ENCODE measurements around the gene FRMD4A. TPM values are rescaled to one million over a fixed set of nuclear protein-coding genes. Genes with fewer than 3 reads are reported as not detected.

The FRMD4A gene
- total RNA-seq, 1 donor from 2014 or later: 0.64 TPM

DNA sequence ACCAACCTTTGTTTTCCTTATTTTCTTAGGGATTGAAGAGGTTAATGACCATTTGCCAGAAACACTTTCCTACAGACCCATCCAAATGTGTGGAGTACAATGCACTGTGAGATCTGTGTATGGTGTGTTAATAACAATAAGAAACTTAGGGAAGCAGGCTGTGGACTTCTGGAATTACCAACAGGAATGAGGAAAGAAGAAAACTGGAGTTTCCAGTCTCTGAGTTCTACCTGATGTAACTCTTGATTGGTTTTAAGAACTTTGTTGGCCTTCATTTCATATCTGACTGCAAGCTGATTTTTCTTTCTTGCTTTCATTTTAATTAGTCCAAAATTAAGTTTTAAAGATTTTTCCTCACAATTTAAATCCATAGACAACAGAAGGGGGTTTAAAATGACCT lies 700.5 kb downstream of the FRMD4A start:
- peaks cover 55% of the 10 kb centered on the region for H3K36me3 Mint-ChIP-seq (ENCODE audit: low read depth)
- H3K27me3 Mint-ChIP-seq: no peaks in the 10 kb centered on the region
- ChIA-PET POLR2A (no interaction called here), CTCF (no interaction called here)
- DNase-seq (no peak), ATAC-seq (ENCODE audit: low read depth) (no peak)
- peaks cover 11% of the 10 kb centered on the region for H3K4me1 Mint-ChIP-seq
- no peak for TF ChIP-seq CTCF (IDR thresholded peaks at IDR 0.05)
- H3K9me3 Mint-ChIP-seq: no peaks in the 10 kb centered on the region
- no peak overlapping the region for H3K27ac Mint-ChIP-seq
- H3K4me3 Mint-ChIP-seq: no peak overlapping the region
- intact Hi-C loops (cut with micrococcal nuclease): no loop called here

GRCh38 chr10:13629116-13629515 lies 701.6 kb downstream of the FRMD4A start:
- Mint-ChIP-seq H3K4me3 (no peak overlapping the region), H3K4me1 (peaks cover 11% of the 10 kb centered on the region), H3K9me3 (no peaks in the 10 kb centered on the region), H3K36me3 (ENCODE audit: low read depth) (peaks cover 53% of the 10 kb centered on the region), H3K27ac (no peak overlapping the region), H3K27me3 (no peaks in the 10 kb centered on the region)
- intact Hi-C loops (cut with micrococcal nuclease): no loop called here
- POLR2A ChIA-PET: no interaction called here
- CTCF ChIA-PET: no interaction called here
- no peak for TF ChIP-seq CTCF (IDR thresholded peaks at IDR 0.05)
- no peak for DNase-seq
- no peak for ATAC-seq (ENCODE audit: low read depth)

DNA sequence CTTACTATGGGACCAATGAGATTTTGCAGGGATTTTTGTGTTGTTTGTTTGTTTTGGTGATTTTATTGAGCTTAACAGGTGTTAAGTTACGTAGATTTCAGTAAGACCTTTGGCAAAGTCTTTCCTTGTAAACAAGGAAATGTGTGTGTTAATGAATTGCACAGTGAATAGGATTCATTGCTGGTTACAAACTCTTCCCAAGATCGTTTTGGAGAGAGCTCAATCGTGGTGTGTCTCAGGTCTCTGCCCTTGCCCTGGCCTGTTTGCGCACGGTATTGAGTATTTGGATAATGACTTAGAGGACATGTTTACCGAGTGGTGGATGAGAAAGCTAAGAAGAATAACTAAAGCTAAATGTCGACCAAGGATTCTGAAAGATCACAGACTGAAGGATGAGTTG lies 702.1 kb downstream of the FRMD4A start:
- TF ChIP-seq CTCF (IDR thresholded peaks at IDR 0.05): no peak
- Mint-ChIP-seq H3K4me3 (no peak overlapping the region), H3K27me3 (no peaks in the 10 kb centered on the region), H3K4me1 (peaks cover 11% of the 10 kb centered on the region), H3K27ac (no peak overlapping the region), H3K9me3 (no peaks in the 10 kb centered on the region), H3K36me3 (ENCODE audit: low read depth) (peaks cover 52% of the 10 kb centered on the region)
- ATAC-seq (ENCODE audit: low read depth) (no peak), DNase-seq (no peak)
- intact Hi-C loops (cut with micrococcal nuclease): no loop called here
- ChIA-PET POLR2A (no interaction called here), CTCF (no interaction called here)

- no peak overlapping the region for H3K27ac Mint-ChIP-seq
- TF ChIP-seq CTCF (IDR thresholded peaks at IDR 0.05): no peak
- H3K27me3 Mint-ChIP-seq: no peaks in the 10 kb centered on the region
- ChIA-PET POLR2A (no interaction called here), CTCF (no interaction called here)
- intact Hi-C loops (cut with micrococcal nuclease): no loop called here
- DNase-seq: no peak
- peaks cover 46% of the 10 kb centered on the region for H3K36me3 Mint-ChIP-seq (ENCODE audit: low read depth)
- H3K4me1 Mint-ChIP-seq: peaks cover 9% of the 10 kb centered on the region
- H3K9me3 Mint-ChIP-seq: no peaks in the 10 kb centered on the region
- no peak overlapping the region for H3K4me3 Mint-ChIP-seq
- no peak for ATAC-seq (ENCODE audit: low read depth)
These were observed 703.0 kb downstream of the FRMD4A start for GRCh38 chr10:13627459-13628310.

DNA sequence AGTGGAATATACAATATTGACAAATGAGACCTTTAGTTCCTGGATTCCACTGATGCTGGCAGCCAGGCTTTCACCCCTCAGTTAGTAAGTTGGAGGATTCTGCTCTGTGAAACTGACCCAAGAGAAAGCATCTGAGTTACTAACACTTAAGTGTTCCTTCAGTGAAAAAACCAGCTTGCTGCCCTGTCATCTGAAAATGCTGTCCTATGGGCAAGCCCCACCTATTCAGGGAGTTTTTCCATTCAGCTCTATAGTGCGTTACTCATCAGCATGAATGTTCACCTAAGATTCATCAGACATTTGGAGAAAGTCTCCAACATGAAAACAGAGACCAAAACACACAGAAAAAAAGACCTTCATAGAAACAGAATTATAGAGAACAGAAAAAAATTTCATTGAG lies 706.1 kb downstream of the FRMD4A start:
- Mint-ChIP-seq H3K9me3 (no peaks in the 10 kb centered on the region), H3K27me3 (no peaks in the 10 kb centered on the region), H3K4me1 (no peaks in the 10 kb centered on the region), H3K4me3 (no peak overlapping the region), H3K27ac (no peak overlapping the region), H3K36me3 (ENCODE audit: low read depth) (peaks cover 47% of the 10 kb centered on the region)
- POLR2A ChIA-PET: no interaction called here
- ATAC-seq (ENCODE audit: low read depth): no peak
- intact Hi-C loops (cut with micrococcal nuclease): no loop called here
- no peak for DNase-seq
- no peak for TF ChIP-seq CTCF (IDR thresholded peaks at IDR 0.05)
- CTCF ChIA-PET: no interaction called here

Data from activated B cell treated with CpG ODN at 0.5 μM for 24 hours (primary cell).